Measurements from ENCODE around the gene ARSI. TPM values are rescaled to one million over a fixed set of nuclear protein-coding genes. Genes with fewer than 3 reads are reported as not detected.

Gene ARSI
- polyA plus RNA-seq (2013, experiment 1 of 2; ENCODE audit: insufficient read length), result 20.2 TPM
- 20.9 TPM for polyA plus RNA-seq (2013, experiment 2 of 2; ENCODE audit: insufficient read length)

DNA sequence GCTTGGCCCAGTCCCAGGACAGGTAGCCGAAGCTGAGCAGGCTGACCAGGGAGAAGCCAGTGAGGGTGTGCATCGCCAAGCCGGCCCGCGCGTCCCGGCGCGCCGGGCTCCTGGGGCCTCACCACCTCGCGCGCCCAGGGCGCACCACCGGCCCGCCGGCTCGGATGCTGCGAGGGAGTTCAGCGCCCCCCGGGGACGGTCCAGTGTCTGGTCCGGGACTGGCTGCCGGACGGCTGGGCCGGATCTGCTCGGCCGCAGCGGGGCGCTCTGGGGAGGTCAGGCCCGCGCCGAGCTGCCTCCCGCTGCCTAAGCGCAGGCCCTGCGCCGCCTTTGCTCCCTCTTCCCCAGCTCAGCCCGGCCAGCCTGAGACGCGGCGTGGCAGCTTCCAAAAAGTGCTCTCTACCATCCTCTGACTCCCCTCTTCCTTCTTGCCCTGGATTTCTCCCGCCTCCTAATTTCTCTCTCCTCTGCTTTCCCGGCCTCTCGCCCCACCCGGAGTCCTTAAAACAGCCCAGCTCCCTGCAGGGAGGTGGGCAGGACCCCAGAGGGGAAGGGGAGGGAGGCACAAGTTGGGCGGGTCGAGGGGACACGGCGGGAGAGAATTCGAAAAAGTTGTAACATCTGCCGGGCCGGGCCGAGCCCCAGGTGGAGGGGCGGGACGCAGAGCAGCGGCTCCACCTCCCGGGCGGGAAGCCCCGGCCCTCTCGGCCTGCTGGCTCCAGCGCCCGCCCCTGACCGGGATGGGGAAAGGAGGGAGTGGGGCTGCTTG lies at the start of gene ARSI:
ARSI (minus strand) TSS at position 605 of the 769 bp plus-strand sequence; CDS start at position 73, 532 bp downstream.
- peak; percentile 93 for DNase-seq

GRCh38 chr5:150350524-150351344 lies 48.0 kb upstream of the ARSI start:
- DNase-seq, result peak; percentile 56

GRCh38 chr5:150349681-150350275 lies 47.1 kb upstream of the ARSI start:
- no peak for DNase-seq

DNA sequence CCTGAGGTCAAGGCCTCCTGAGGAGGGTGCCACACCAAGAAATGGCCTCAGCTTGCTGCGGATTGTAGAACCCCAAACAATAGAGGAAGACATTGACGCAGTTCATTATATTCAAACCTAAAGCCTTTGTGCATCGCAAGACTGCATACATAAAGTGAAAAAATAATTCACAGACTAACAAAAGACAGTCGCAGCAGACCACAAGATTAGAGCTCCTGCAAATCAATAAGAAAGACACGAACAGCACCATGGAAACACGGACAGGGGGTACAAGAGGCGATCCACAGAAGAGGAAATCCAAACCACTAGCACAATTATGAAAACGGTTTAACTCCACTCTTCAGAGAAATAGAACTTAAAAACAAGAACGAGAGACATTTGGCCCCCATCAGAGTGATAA lies 44.7 kb upstream of the ARSI start:
- no peak for DNase-seq

DNA sequence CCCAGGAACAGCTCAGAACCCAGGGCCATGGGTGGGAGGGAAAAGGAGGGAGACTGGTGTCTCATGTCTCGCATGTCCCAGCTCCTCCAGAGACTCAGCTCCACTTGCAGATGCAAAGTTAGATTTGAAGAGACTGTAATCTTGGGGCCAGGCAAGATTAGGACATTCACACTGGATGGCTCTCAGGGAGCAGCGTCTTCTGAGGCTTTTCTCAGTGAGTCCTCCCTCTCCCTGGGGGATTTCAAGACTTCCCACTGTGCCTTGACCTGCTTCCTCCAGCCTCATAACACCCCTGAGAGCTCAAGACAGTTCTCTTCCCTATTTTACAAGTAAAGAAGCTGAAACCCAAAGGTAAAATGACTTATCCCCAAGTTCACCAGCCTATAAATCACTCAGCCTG lies 44.3 kb upstream of the ARSI start:
- DNase-seq, result no peak

DNA sequence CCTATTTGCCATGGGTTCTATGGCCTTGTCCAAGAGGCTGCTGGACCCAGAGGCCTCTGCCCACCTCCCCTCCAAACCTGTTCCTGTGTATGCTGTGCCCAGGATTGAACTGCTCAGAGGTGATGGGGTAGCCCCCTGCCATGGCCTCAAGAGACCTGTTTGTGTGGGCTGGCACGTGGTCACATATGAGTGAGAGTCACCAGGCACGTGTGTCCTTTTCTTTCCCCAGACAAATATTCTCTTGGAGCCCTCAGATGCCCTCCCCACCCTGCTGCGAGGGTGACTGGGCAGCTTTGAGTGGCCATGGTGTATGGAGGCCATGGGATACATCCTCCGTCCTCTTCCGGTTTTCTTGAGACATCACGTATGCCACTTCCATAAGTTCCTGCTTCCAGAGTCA lies 43.9 kb upstream of the ARSI start:
- DNase-seq, result no peak

- DNase-seq, result no peak
Measured at GRCh38 chr5:150345716-150346115, 43.0 kb upstream of the ARSI start.

DNA sequence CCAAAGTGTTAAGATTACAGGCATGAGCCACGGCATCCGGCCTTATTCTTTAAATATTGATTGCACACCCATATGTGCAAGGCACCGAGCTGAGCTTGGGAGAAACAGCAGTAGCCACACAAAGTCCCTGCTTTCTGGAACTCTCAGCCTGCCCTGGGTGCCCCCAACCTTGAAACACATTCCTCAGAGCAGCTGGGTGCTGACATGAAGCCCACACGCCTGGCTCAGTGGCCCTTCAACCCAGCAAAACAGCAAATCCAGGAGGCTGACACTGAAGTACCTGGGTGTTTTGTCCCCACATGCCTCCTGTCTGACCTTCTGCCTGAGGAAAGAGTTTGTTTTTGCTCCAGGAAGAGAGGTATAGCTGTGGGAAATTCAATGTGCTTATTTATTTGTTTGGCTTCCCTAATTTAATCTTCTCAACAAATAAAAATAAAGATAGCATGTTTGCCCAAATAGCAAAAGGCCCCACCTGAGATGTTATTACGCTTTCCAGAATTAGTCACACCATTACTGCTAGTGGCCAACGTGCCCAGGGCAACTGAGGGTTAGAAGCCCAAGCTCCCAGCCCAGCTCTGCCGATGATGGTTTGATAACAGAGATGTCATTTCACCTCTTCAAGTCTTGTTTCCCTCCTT lies 41.4 kb upstream of the ARSI start:
- no peak for DNase-seq

GRCh38 chr5:150342583-150342982 lies 39.9 kb upstream of the ARSI start:
- DNase-seq, result no peak

DNA sequence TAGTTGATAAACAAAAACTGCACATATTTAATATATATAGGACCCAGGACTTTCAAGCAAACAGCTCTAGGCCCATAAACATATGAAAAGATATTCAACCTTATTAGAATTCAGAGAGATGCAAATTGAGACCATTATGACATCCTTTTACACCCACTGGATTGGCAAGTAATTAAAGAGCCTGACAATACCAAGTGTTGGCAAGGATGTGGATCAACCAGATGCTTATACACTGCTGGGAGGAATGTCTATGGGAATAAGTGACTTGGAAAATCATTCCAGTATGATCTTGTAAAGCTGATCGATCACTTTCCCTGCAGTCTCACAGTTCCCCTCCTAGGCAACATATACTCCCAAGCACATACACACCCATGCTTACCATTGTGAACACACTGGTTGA lies 39.3 kb upstream of the ARSI start:
- no peak for DNase-seq

DNA sequence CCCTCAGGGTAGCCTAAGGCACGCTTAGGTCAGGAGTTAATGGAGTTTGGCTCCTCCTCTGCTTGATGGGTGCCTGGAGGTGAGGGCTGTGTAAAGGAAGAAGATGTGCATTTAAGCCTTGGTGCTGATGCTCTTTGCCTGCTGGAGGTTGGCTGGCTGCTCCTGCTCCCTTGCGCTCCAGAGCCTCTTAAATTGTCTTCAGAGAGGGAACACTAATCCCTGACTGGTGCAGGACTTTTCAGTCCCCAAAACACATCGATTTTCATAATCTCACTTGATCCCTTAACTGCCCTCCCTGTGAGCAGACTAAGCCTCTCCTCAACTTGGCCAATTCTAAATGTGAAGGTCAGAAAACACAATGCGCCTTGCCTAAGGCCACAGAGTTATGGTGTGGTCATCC lies 38.6 kb upstream of the ARSI start:
- no peak for DNase-seq

- DNase-seq, result no peak
Measured at GRCh38 chr5:150340614-150341255, 38.0 kb upstream of the ARSI start.

DNA sequence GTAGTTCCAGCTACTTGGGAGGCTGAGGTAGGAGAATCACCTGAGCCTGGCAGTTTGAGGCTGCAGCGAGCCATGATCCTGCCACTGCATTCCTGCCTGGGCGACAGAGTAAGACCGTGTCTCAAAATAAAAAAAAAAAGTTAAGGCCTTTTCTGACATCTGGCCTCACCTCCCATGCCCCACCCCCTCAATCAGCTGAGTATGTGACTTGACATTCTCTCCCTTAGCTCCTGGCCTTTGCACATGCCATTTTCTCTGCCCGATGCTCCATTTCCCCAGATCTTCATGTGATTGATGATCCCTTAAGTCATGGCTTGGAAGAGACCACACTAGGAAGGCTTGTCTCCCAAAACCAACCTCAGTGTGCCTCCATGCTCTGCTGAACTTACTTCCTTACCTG lies 37.1 kb upstream of the ARSI start:
- DNase-seq, result no peak

- DNase-seq, result no peak
Measured at GRCh38 chr5:150339165-150339564, 36.5 kb upstream of the ARSI start.

- no peak for DNase-seq
Measured at GRCh38 chr5:150338546-150338945, 35.8 kb upstream of the ARSI start.

DNA sequence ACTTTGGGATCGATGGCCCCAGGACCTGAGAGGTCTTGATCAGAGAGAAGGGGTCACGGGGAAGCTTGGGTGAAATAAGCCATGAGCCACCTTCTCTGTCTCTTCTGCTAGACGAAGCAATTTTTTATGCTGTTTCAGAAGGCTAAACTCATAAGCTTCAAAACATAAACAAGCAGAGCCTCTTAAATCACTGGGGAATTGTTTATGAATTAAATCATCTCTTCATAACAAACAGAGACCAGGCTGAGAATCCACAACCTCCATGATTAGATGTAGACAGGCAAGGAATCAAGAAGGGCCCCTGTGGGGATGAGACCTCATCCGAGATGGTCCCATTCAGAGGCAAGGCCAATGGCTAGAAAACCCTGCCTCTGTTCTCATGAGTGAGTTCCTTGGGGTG lies 33.1 kb upstream of the ARSI start:
- DNase-seq, result no peak

GRCh38 chr5:150333400-150333799 lies 30.7 kb upstream of the ARSI start:
- DNase-seq, result no peak

- no peak for DNase-seq
Measured at GRCh38 chr5:150329881-150330876, 27.5 kb upstream of the ARSI start.

DNA sequence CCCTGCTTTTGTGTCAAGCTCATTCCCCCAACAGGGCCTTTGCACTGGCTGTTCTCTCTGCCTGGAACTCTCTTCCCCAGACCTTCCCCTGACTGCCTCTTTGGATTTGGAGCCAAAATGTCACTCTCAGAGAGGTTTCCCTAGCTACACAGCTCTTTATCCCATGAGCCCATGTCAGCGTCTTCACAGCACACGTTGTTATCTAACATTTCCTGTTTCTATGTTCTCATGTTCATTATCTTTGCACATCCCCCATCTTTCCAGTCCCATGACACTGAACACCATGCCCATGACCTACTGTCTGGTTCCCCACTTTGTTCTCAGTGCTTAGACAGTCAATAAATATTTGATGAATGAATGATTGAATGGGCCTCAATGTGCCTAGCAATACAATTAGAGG lies 26.3 kb upstream of the ARSI start:
- DNase-seq, result no peak

DNA sequence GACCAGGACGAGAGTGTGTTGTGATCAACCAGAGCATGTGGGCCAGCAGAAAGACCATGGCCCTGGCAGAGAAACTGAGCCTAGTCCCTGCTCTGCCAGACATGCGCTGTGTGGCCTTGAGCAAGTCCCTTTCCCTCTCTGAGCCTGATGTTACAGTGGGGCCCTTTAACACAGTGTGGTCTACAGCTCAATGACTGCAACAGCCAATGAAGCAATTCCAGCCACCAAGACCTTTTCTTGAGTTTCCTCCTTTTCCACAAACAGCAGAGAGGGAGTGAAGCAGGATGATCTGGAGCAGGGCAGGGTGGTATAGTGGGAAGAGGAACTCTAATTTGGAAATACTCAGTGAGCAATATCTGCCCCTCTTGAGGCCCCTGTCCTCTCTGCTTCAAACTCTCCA lies 25.8 kb upstream of the ARSI start:
- no peak for DNase-seq

DNA sequence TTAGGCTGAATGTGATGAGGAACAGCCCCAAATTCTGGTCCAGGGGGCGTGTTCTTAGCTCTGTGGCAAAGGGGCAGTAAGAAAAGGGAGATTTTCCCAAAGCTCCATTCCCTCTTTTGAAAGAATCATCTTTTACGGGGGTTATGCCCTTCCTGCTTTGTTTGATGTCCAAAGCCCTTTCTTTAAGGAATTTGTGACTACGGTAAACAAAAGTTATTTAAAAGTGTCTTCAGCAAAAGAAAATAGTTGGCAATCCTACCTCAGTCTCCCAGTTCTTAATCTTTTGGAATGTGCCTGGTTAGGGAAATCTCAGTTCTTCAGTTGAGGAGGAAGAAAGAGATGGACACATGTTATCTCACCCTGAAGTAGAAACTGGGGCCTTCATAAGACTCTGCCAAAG lies 24.4 kb upstream of the ARSI start:
- no peak for DNase-seq
